ENCODE results near the gene SLC22A14.
"Not testable (repeated sequence)": the region's sequence is repeated elsewhere in the genome, so short reads cannot be mapped to it uniquely, and the experiment has no call there.

Gene SLC22A14, protein sequence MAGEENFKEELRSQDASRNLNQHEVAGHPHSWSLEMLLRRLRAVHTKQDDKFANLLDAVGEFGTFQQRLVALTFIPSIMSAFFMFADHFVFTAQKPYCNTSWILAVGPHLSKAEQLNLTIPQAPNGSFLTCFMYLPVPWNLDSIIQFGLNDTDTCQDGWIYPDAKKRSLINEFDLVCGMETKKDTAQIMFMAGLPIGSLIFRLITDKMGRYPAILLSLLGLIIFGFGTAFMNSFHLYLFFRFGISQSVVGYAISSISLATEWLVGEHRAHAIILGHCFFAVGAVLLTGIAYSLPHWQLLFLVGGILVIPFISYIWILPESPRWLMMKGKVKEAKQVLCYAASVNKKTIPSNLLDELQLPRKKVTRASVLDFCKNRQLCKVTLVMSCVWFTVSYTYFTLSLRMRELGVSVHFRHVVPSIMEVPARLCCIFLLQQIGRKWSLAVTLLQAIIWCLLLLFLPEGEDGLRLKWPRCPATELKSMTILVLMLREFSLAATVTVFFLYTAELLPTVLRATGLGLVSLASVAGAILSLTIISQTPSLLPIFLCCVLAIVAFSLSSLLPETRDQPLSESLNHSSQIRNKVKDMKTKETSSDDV

DNA sequence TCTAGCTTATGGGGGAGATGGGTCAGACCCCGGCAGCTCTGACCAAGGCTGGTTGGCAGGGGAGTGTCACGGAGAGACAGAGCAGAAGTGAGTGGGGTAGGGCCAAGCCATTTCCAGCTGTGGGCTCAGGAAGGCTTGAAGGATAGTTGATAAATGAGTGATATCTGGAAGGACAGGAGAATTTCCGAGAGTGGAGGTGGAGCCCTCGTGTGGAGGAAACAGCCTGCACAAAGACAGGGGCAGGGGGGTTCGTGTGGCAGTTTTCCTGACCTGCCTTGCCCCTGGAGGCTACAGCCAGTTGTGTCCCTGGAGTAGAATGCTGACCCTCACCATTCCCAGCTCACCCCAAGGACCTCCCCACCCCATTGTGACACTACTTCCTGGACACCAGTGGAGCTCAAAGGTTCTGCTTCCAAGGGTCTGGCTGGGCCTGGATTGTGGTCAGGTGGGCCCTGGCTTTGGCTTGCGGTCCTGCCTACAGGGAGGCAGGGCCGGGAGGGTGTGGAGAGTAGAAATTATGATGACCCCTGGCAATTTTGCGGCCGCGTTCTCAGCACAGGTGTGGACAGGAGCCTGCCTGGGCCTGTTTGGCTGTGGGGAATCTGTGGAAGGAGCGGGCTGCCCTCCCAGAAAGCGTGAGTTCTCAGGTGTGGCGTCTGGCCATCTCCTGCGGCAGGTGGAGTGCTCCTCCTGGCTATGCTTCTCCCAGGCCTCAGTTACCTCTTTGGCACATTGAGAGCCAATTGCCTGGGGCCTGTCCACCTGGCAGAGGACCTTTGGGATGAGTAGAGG lies at the start of gene SLC22A14:
Gene SLC22A14 (plus strand): TSS at position 400 of the 792 bp plus-strand sequence. CDS start 23,733 bp downstream, outside the sequence.
- peak; percentile 32 for ATAC-seq
- DNase-seq = no peak

DNA sequence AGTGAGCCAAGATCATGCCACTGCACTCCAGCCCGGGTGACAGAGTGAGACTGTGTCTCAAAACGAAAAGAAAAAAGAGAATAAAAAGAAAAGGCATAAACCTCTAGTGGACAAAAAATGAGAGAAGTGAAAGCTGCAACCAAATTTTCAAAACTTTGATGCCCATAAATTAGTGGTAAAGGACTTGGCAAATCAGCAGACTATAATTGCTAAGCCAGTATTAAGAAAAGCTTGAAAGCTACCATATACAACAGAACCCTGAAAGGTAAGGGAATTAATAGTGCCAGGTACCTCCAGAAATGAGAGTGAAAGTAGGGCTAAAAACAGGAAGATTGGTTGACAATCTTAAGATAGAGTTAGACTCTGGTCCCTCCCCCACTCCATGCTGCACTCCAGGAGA lies 49.4 kb upstream of the SLC22A14 start:
- ATAC-seq (no peak), DNase-seq (no peak)

DNA sequence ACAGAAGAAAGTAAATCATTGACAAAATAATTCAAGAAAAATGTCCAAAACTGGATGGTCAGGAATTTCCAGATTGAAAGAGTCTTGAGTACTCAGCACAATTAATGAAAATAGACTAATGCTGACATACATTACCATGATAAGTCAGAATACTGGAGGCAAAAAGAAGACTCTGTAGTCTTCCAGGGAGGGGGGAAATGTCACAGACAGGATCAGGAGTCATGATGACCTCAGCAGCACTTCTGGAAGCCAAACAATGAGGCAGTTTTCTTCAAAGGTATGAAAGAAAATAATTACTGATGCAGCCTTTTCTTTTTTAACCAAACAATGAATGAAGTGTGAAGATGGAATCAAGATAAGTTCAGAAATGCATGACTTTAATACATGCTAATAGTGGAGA lies 46.6 kb upstream of the SLC22A14 start:
- ATAC-seq (no peak), DNase-seq (no peak)

GRCh38 chr3:38238416-38239008 lies 43.6 kb upstream of the SLC22A14 start:
- ATAC-seq = no peak

DNA sequence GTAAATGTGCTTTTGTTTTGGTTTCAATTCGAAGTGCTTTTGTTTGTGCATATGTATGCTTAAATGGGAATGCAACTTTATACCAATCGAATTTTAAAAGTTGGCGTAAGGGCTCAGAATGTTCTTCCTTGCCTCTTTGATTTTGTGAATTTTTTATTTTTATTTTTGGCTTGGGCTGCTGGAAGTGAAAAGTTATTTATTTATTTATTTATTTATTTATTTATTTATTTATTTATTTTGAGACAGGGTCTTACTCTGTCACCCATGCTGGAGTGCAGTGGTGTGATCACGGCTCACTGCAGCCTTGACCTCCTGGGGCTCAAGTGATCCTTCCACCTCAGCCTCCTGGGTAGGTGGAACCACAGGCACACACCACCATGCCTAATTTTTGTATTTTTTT lies 39.3 kb upstream of the SLC22A14 start:
- not testable (repeated sequence) for DNase-seq, ATAC-seq

More at GRCh38 chr3:38238416-38239008, 43.6 kb upstream of the SLC22A14 start:
- DNase-seq = no peak

- DNase-seq (no peak), ATAC-seq (no peak)
Measured at GRCh38 chr3:38245930-38246329, 36.2 kb upstream of the SLC22A14 start.

GRCh38 chr3:38247366-38248035 lies 34.6 kb upstream of the SLC22A14 start:
- no peak for DNase-seq
- ATAC-seq = no peak

GRCh38 chr3:38250198-38250597 lies 31.9 kb upstream of the SLC22A14 start:
- ATAC-seq (no peak), DNase-seq (no peak)

DNA sequence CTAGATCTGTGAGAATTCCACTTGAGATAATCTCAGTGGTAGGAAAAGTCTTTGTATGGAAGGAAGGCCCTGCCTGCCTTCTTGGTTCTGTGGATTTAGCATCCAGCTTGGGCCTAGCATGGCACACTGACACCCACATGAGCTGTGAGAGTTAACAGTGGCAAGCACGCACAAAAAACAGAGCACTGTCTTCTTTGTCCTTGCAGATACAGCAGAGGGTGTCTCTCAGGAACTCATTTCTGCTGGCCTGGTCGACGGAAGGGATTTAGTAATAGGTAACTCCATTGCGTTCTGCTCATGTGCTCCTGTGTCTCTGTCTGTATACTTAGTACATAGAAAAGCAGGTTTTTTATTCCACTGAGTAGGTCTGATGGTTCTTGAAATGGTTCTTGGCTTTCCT lies 30.9 kb upstream of the SLC22A14 start:
- DNase-seq (no peak), ATAC-seq (no peak)

- DNase-seq (no peak), ATAC-seq (peak; percentile 60)
Measured at GRCh38 chr3:38253704-38254103, 28.4 kb upstream of the SLC22A14 start.

DNA sequence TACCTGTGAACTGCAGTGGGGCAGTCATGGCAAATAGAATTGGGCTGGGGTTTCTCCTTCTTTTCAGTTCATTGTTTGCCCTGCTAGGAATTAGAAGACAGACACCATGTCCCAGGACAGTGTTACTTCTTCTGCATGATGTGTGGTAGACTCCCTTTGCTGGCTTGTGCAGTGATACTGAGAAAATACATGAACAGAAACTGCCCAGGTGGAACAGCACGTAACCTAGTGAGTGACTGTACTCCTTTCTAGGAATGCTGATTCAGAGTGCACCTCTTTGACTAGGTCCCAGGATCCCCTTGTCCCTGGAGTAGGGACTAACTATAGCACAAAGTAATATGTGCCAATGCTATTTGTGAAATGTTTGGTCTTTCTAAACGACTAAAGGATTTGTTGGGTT lies 27.2 kb upstream of the SLC22A14 start:
- no peak for DNase-seq
- ATAC-seq = peak; percentile 17

DNA sequence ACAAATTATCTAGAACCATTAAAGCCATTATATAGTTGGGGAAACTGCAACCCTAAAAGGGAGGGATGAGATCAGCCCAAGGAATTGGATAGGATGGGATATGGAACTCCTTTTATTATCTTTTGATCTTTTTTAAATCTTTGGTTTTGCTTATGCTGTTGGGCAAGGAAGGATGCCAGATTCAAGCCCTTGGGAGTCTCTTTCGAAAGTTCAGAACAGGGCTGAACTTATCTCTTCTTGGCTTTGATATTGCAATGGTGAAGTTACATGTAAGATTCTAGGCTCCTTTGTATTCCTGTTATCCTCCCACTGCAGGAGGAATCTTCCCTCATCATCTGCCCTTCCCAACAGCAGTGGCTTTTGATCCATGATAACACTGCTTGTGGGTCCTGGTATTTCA lies 26.5 kb upstream of the SLC22A14 start:
- DNase-seq (no peak), ATAC-seq (no peak)

DNA sequence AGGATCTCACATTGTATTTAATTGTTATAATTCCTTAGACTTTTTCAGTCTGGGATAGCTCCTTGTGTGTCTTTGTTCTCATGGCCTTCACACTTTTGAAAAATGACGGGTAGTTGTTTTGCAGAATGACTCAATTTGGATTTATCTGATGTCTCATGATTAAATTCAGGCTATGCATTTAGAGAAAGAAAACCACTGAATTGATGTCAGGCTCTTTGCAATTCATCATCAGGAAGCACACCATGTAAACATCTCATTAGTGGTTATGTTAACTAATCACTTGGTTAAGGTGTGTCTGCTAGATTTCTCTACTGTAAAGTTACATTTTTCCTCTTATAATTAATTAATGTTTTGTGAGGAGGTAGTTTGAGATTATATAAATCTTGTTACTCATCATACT lies 24.5 kb upstream of the SLC22A14 start:
- DNase-seq (no peak), ATAC-seq (no peak)

DNA sequence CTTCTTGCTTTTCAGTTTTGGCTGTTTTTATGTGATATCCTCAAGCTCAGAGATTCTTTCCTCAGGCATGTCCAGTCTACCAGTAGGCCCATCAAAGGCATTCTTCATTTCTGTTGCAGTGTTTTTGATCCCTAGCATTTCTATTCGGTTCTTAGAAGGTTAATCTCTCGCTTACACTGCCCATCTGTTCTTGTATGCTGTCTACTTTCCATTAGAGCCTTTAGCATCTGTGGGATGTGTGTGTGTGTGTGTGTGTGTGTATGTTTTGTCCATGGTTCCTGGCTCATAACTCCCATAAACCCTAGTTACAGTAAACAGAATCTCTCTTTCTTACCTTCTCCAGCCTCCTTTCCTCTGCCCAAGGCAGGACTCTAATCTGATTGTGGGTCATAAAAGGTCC lies 21.6 kb upstream of the SLC22A14 start:
- DNase-seq (no peak), ATAC-seq (no peak)

DNA sequence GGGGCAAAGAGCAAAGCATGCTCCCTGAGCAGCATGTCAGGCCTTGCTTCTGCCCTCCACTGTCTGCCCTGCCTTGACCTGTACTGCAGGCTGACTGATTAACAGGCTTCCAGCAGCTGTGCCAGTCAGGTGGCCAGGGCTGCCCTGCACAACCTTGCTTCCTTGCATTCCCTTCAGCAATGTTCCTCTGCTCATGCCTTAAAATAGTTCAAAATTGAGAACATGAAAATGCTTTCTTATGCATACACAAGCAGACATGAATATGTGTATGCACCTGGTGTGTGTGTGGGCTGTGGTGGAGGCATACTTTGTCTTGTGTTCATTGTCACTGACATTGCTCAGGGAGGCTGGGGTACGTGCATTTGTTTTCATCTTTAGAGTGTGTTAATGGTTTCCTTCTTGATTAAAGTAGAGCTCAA lies 17.7 kb upstream of the SLC22A14 start:
- DNase-seq = no peak
- no peak for ATAC-seq

- DNase-seq (no peak), ATAC-seq (no peak)
Measured at GRCh38 chr3:38264779-38265178, 17.3 kb upstream of the SLC22A14 start.

- no peak for ATAC-seq
- DNase-seq = no peak
Measured at GRCh38 chr3:38265604-38266307, 16.3 kb upstream of the SLC22A14 start, which contains the start of gene SLC22A13. Gene SLC22A13, plus strand, starts transcription at chr3:38265812. Its CDS starts 49 bp downstream, at chr3:38265861.

DNA sequence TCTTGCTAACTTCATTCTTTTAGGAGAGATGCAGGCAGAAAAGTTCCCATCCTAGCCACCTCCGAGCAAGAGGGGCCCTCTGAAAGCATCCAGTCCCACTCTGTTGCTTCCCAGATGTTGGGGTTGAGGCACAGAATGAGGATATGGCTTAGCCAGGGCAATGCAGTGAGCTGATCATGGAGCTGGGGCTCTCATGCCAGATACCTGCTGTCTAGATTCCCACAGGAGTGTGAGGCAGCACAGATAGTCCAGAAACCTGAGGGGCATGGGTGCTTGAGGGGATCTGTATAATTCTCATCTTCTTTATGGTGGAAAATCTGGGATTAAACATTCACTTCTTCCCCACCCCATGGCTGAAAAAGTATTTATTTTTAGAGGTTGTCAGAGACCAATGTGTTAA lies 15.3 kb upstream of the SLC22A14 start:
- DNase-seq (no peak), ATAC-seq (no peak)

DNA sequence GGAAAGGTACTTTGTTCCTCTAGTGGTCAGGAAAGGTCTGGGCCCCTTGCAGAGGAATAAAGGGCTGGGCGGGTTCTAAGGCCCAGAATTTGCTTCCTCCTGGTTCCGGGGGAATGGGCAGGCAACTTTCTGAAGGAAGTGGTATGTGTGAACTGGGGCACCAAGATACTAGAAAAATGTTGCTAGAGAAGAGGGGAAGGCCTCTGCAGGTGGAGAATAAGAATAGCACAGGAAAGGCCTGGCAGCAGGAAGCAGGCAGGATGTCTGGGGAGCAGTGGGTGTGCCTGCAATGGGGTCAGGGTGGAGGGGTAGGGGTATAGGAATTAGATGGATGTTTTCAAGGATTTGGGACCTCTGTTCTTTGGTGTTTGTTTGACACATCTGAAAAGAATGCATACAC lies 14.4 kb upstream of the SLC22A14 start:
- no peak for ATAC-seq

GRCh38 chr3:38268087-38268486 lies 14.0 kb upstream of the SLC22A14 start:
- ATAC-seq (no peak), DNase-seq (no peak)

More for the DNA sequence above, 14.4 kb upstream of the SLC22A14 start:
- DNase-seq = no peak

GRCh38 chr3:38268522-38268921 lies 13.6 kb upstream of the SLC22A14 start:
- ATAC-seq = no peak

More at GRCh38 chr3:38268522-38268921, 13.6 kb upstream of the SLC22A14 start:
- no peak for DNase-seq
